ENCODE results near the gene DIP2B.
A peak's percentile ranks its signal among the peaks of the same experiment; 100 is the strongest.

The DIP2B gene

GRCh38 chr12:50715174-50715573 lies 210.4 kb downstream of the DIP2B start:
- DNase-seq (ENCODE audit: low read depth), result no peak
- H3K4me3 ChIP-seq (ENCODE audit: low read length), result no peak overlapping the region
- TF ChIP-seq CTCF (IDR thresholded peaks at IDR 0.05; ENCODE audit: insufficient read depth, low read depth, low read length, missing control alignments), result no peak

- peak; percentile 24 for DNase-seq (ENCODE audit: low read depth)
- TF ChIP-seq CTCF (IDR thresholded peaks at IDR 0.05; ENCODE audit: insufficient read depth, low read depth, low read length, missing control alignments), result no peak
- no peak overlapping the region for H3K4me3 ChIP-seq (ENCODE audit: low read length)
These were observed 214.0 kb downstream of the DIP2B start for GRCh38 chr12:50718760-50719159.

GRCh38 chr12:50720085-50720484 lies 215.3 kb downstream of the DIP2B start:
- no peak overlapping the region for H3K4me3 ChIP-seq (ENCODE audit: low read length)
- TF ChIP-seq CTCF (IDR thresholded peaks at IDR 0.05; ENCODE audit: insufficient read depth, low read depth, low read length, missing control alignments), result no peak
- no peak for DNase-seq (ENCODE audit: low read depth)

- no peak for DNase-seq (ENCODE audit: low read depth)
- no peak for TF ChIP-seq CTCF (IDR thresholded peaks at IDR 0.05; ENCODE audit: insufficient read depth, low read depth, low read length, missing control alignments)
These were observed 215.7 kb downstream of the DIP2B start for GRCh38 chr12:50720501-50720900.

GRCh38 chr12:50723865-50724264 lies 219.1 kb downstream of the DIP2B start:
- TF ChIP-seq CTCF (IDR thresholded peaks at IDR 0.05; ENCODE audit: insufficient read depth, low read depth, low read length, missing control alignments), result no peak
- H3K4me3 ChIP-seq (ENCODE audit: low read length), result no peak overlapping the region
- DNase-seq (ENCODE audit: low read depth), result no peak

More at GRCh38 chr12:50720501-50720900, 215.7 kb downstream of the DIP2B start:
- no peak overlapping the region for H3K4me3 ChIP-seq (ENCODE audit: low read length)

GRCh38 chr12:50725011-50725942 lies 220.5 kb downstream of the DIP2B start:
- no peak overlapping the region for H3K4me3 ChIP-seq (ENCODE audit: low read length)
- no peak for TF ChIP-seq CTCF (IDR thresholded peaks at IDR 0.05; ENCODE audit: insufficient read depth, low read depth, low read length, missing control alignments)
- no peak for DNase-seq (ENCODE audit: low read depth)

Data from epithelial cell of esophagus (primary cell).